SK-N-SH (cell line): ENCODE data around the gene ETV3. TPM values are rescaled to one million over a fixed set of nuclear protein-coding genes. Genes with fewer than 3 reads are reported as not detected.

Experiments used
- CTCF ChIA-PET: fragments of 300-600, 350-600 bp; formaldehyde crosslinking; extraction: SDS; loops from one replicate; lab custom pipeline; 2021; lab: Yijun Ruan, JAX
- POLR2A ChIA-PET: fragments of 350-600 bp; sonication (Branson Sonifier 250); formaldehyde crosslinking; extraction: SDS; loops from one replicate; lab custom pipeline; 2020; ENCODE audit warnings: antibody characterized with exemption, inconsistent platforms; lab: Yijun Ruan, JAX
- DNase-seq: peaks from one replicate; pipeline ENCODE4 v3.0.0; 2012
- H2AFZ ChIP-seq: fragments of 200-600 bp; sonication (generic); 2 replicates; pipeline ENCODE4 v1.8.1; 2016; ENCODE audit warnings: antibody characterized with exemption, mild to moderate bottlenecking, low read depth
- H3F3A ChIP-seq: fragments of 200-600 bp; sonication (generic); replicated peaks from 2 replicates; pipeline ENCODE3; 2016; ENCODE audit warnings: antibody characterized with exemption, mild to moderate bottlenecking; ENCODE audit not compliant: insufficient read depth
- H3K27ac ChIP-seq, 2 experiments: fragments of 200-500 bp in 1 of 2; fragments of 200-600 bp in 1 of 2; sonication (Bioruptor generic) in 1 of 2; sonication (generic), shearing (Covaris generic) in 1 of 2; 2 replicates each; pipeline versions ENCODE4 v1.5.1 to v1.6.1; 2014 to 2016; ENCODE audit warnings: low read depth in 2 of 2, inconsistent platforms in 1 of 2, low read length in 1 of 2, mild to moderate bottlenecking in 1 of 2, mixed read lengths in 1 of 2
- H3K27me3 ChIP-seq: fragments of 200-600 bp; sonication (generic), shearing (Covaris generic); 2 replicates; pipeline ENCODE4 v1.6.1; 2016; ENCODE audit warnings: mixed run types; ENCODE audit not compliant: insufficient read depth
- H3K36me3 ChIP-seq, 2 experiments: fragments of 200-500 bp in 1 of 2; fragments of 200-600 bp in 1 of 2; sonication (Bioruptor generic) in 1 of 2; sonication (generic) in 1 of 2; replicated peaks in 1 of 2; 2 replicates each; pipeline versions ENCODE3 to v1.5.1; 2014 to 2016; ENCODE audit warnings: low read length in 1 of 2, mild to moderate bottlenecking in 1 of 2; ENCODE audit not compliant: insufficient read depth in 2 of 2, control insufficient read depth in 1 of 2
- H3K4me1 ChIP-seq, 2 experiments: fragments of 200-500 bp in 1 of 2; fragments of 200-600 bp in 1 of 2; sonication (Bioruptor generic) in 1 of 2; sonication (generic), shearing (Covaris generic) in 1 of 2; 2 replicates each; pipeline versions ENCODE4 v1.5.1 to v1.6.1; 2014 to 2016; ENCODE audit warnings: low read depth in 1 of 2, low read length in 1 of 2, mixed run types in 1 of 2; ENCODE audit not compliant: insufficient read depth in 2 of 2, control insufficient read depth in 1 of 2
- H3K4me2 ChIP-seq: fragments of 200-600 bp; sonication (generic), shearing (Covaris generic); 2 replicates; pipeline ENCODE4 v1.6.1; 2017; ENCODE audit warnings: mixed run types
- H3K4me3 ChIP-seq, 2 experiments: fragments of 200-500 bp in 1 of 2; fragments of 200-600 bp in 1 of 2; sonication (Bioruptor generic) in 1 of 2; sonication (generic), shearing (Covaris generic) in 1 of 2; 2 replicates each; pipeline versions ENCODE4 v1.5.1 to v1.8.1; 2014 to 2016; ENCODE audit warnings: low read depth in 2 of 2, inconsistent platforms in 1 of 2, low read length in 1 of 2, mild to moderate bottlenecking in 1 of 2, mixed read lengths in 1 of 2, moderate library complexity in 1 of 2
- H3K79me2 ChIP-seq: fragments of 200-600 bp; sonication (generic); 2 replicates; pipeline ENCODE4 v1.8.1; 2017; ENCODE audit warnings: mild to moderate bottlenecking; ENCODE audit not compliant: insufficient read depth
- H3K9ac ChIP-seq: fragments of 200-600 bp; sonication (generic); 2 replicates; pipeline ENCODE4 v1.6.1; 2017; ENCODE audit warnings: mixed run types
- H3K9me2 ChIP-seq: fragments of 200-600 bp; sonication (generic); 2 replicates; pipeline ENCODE4 v1.6.1; 2017; ENCODE audit warnings: mixed run types
- H3K9me3 ChIP-seq: fragments of 200-600 bp; sonication (generic); 2 replicates; pipeline ENCODE4 v1.6.1; 2017; ENCODE audit warnings: mixed run types, mild to moderate bottlenecking, moderate library complexity
- H4K20me1 ChIP-seq: fragments of 200-600 bp; sonication (generic); 2 replicates; pipeline ENCODE4 v1.6.1; 2017; ENCODE audit warnings: mild to moderate bottlenecking, mixed run types; ENCODE audit not compliant: insufficient read depth
- CTCF ChIP-seq: fragments of 200-600 bp; sonication (generic); IDR thresholded peaks from 2 replicates; pipeline ENCODE4 v1.6.1; 2017; ENCODE audit warnings: antibody characterized with exemption, mild to moderate bottlenecking, moderate library complexity
- EP300 ChIP-seq, 2 experiments: IDR thresholded peaks; 2 replicates each; pipeline versions ENCODE4 v1.4.0 to v1.6.1; 2012; ENCODE audit warnings: borderline replicate concordance in 1 of 2, low read depth in 1 of 2, low read length in 1 of 2
- FOSL2 ChIP-seq: IDR thresholded peaks from 2 replicates; pipeline ENCODE4 v1.4.0; 2012; ENCODE audit warnings: low read depth, mild to moderate bottlenecking, moderate library complexity, borderline replicate concordance
- FOXJ3 ChIP-seq: sonication (generic); formaldehyde crosslinking; IDR thresholded peaks from 2 replicates; pipeline ENCODE4 v1.5.1; 2020; ENCODE audit warnings: mild to moderate bottlenecking, missing genetic modification reagents
- GATA2 ChIP-seq: sonication (generic); formaldehyde crosslinking; IDR thresholded peaks from 2 replicates; pipeline ENCODE4 v1.5.0; 2020; ENCODE audit warnings: mild to moderate bottlenecking, missing genetic modification reagents
- MEF2A ChIP-seq: IDR thresholded peaks from 2 replicates; pipeline ENCODE4 v1.4.0; 2012; ENCODE audit warnings: low read depth, borderline replicate concordance
- MXI1 ChIP-seq: IDR thresholded peaks from 2 replicates; pipeline ENCODE4 v1.6.1; 2012; ENCODE audit warnings: mild to moderate bottlenecking, low read depth, low read length, improper control_type of control experiment
- NFIC ChIP-seq: IDR thresholded peaks from 2 replicates; pipeline ENCODE4 v1.4.0; 2012; ENCODE audit warnings: borderline replicate concordance
- NRF1 ChIP-seq: IDR thresholded peaks from 2 replicates; pipeline ENCODE4 v1.6.1; 2012; ENCODE audit warnings: low read depth, mild to moderate bottlenecking, low read length
- PBX3 ChIP-seq: IDR thresholded peaks from 2 replicates; pipeline ENCODE4; 2012
- POLR2AphosphoS5 ChIP-seq: IDR thresholded peaks from 2 replicates; pipeline ENCODE4 v1.6.1; 2012; ENCODE audit warnings: low read depth, low read length
- TAF1 ChIP-seq: IDR thresholded peaks from 2 replicates; pipeline ENCODE4 v1.6.1; 2012; ENCODE audit warnings: low read depth, mild to moderate bottlenecking, low read length, moderate library complexity, borderline replicate concordance
- TEAD4 ChIP-seq: IDR thresholded peaks from 2 replicates; pipeline ENCODE4 v1.4.0; 2012; ENCODE audit warnings: mild to moderate bottlenecking, borderline replicate concordance; ENCODE audit not compliant: insufficient read depth
- USF1 ChIP-seq: IDR thresholded peaks from 2 replicates; pipeline ENCODE4 v1.4.0; 2012; ENCODE audit warnings: low read depth, borderline replicate concordance
- USF2 ChIP-seq: fragments of 150-350 bp; IDR thresholded peaks from 2 replicates; pipeline ENCODE4 v1.6.1; 2017; ENCODE audit warnings: antibody characterized with exemption, low read length, low read depth, borderline replicate concordance
- YY1 ChIP-seq: IDR thresholded peaks from 2 replicates; pipeline ENCODE4 v1.4.0; 2012; ENCODE audit warnings: low read depth, mild to moderate bottlenecking
- WGBS: methylation state at CpG from one replicate; pipeline ENCODE4 v1.1.6; 2017; ENCODE audit warnings: low lambda C conversion rate; 5-methylcytosine and 5-hydroxymethylcytosine counted together
- polyA plus RNA-seq, 3 experiments: library from polyadenylated mRNA; depleted of rRNA; stranded (reverse); fragments of >200 nt; gene quantifications; 2 replicates each; pipeline ENCODE4 v1.2.3, GENCODE V29; 2012

The ETV3 gene
- polyA plus RNA-seq, 1 of the 3 experiments (the other 2 are of a cell fraction) = 5.4 TPM

GRCh38 chr1:157131281-157131680 is 6.9 kb downstream of the ETV3 start:
- Histone ChIP-seq H3K4me1 (peaks cover under 1 to 8% of the 10 kb centered on the region in 2 experiments; a peak in 3 of 4 replicates), H3F3A (no peaks in the 10 kb centered on the region), H3K9ac (no peak overlapping the region), H3K79me2 (peaks cover 40% of the 10 kb centered on the region), H4K20me1 (peaks cover 14% of the 10 kb centered on the region), H3K4me2 (no peak overlapping the region), H3K9me3 (no peaks in the 10 kb centered on the region), H3K4me3 (no peak overlapping the region), H3K36me3 (peaks cover 85 to 91% of the 10 kb centered on the region in 2 experiments), H3K27me3 (no peaks in the 10 kb centered on the region), H3K27ac (no peak overlapping the region), H2AFZ (no peak overlapping the region), H3K9me2 (no peaks in the 10 kb centered on the region)
- DNase-seq = no peak
- POLR2A ChIA-PET = no interaction called here
- 85% methylated on average over 4 of the region's 4 CpGs for WGBS
- CTCF ChIA-PET = interaction anchor here (1.0 to 1.2 kb wide), 4 partner anchors 24 to 41 kb away, joined by 3 to 6 read pairs (median 4); no protein-coding TSS in a partner anchor
- TF ChIP-seq CTCF = no peak
- no peak for TF ChIP-seq EP300 (IDR thresholded peaks at IDR 0.05; ENCODE audit: borderline replicate concordance in 1 of 2, low read depth in 1 of 2, low read length in 1 of 2)
- no peak for TF ChIP-seq TAF1
- no peak for TF ChIP-seq NFIC
- TF ChIP-seq GATA2 = no peak
- no peak for TF ChIP-seq TEAD4
- TF ChIP-seq USF1 = no peak
- TF ChIP-seq NRF1 = no peak
- no peak for TF ChIP-seq USF2
- TF ChIP-seq MEF2A = no peak
- TF ChIP-seq FOXJ3 (CRISPR knock-in tag) = no peak
- TF ChIP-seq FOSL2 = no peak

- no peaks in the 10 kb centered on the region for H3K9me3 ChIP-seq
- no peak overlapping the region for H3K4me3 ChIP-seq
- H3K27me3 ChIP-seq = no peaks in the 10 kb centered on the region
- ChIA-PET CTCF (interaction anchor here (4.3 kb wide), 1 partner anchor 31 kb away, joined by 24 read pairs; no protein-coding TSS in a partner anchor), POLR2A (no interaction called here)
- no peak overlapping the region for H3K27ac ChIP-seq
- no peak overlapping the region for H3K4me2 ChIP-seq
- no peak overlapping the region for H3K9ac ChIP-seq
- H3K36me3 ChIP-seq = peaks cover 43 to 82% of the 10 kb centered on the region in 2 experiments
- H4K20me1 ChIP-seq = peaks cover 8% of the 10 kb centered on the region; the same call in 1 of the 2 replicates
- H3K79me2 ChIP-seq = peaks cover 11% of the 10 kb centered on the region
- H2AFZ ChIP-seq = no peak overlapping the region
- no peak for DNase-seq
- peaks cover 8% of the 10 kb centered on the region for H3F3A ChIP-seq
- H3K4me1 ChIP-seq = no peaks in the 10 kb centered on the region
- H3K9me2 ChIP-seq = no peaks in the 10 kb centered on the region
- WGBS = 98% methylated on average over 6 of the region's 7 CpGs
- TF ChIP-seq POLR2AphosphoS5 (no peak), PBX3 (no peak), GATA2 (no peak), MXI1 (no peak), YY1 (no peak), USF2 (no peak), CTCF (no peak; the same call in 1 of the 2 replicates)
These were observed 13.3 kb downstream of the ETV3 start for GRCh38 chr1:157124855-157125254.
